Measurements from ENCODE around the gene HABP4.

DNA sequence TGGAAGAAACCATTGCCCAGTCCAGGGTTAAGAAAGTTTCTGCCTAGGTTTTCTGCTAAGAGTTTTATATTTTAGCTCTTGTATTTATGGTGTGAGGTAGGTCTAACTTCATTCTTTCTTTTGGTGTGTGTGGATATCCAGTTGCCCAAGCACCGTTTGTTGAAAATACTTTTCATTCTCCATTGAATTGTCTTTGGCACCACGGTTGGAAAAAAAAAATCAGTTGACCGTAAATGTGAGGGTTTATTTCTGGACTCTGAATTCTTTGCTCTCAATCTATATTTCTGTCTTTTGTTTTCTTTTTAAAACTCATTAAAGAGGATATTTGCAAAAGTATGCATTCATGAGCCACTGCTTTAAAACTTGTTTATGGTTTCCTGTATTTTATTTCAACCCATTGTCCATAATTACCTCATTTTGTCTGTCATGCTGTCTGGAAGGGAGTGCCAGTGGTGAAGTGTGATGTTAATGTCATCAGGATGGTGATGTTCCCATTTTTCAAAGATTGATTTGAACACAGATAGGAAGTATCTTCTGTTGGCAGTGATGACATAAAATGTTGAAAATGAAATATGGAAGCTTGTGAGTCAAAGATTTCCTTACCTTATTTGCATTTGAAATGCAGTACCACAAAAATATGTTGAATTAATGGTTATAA is 33.9 kb downstream of the HABP4 start:
- TF ChIP-seq, protein P1, sequence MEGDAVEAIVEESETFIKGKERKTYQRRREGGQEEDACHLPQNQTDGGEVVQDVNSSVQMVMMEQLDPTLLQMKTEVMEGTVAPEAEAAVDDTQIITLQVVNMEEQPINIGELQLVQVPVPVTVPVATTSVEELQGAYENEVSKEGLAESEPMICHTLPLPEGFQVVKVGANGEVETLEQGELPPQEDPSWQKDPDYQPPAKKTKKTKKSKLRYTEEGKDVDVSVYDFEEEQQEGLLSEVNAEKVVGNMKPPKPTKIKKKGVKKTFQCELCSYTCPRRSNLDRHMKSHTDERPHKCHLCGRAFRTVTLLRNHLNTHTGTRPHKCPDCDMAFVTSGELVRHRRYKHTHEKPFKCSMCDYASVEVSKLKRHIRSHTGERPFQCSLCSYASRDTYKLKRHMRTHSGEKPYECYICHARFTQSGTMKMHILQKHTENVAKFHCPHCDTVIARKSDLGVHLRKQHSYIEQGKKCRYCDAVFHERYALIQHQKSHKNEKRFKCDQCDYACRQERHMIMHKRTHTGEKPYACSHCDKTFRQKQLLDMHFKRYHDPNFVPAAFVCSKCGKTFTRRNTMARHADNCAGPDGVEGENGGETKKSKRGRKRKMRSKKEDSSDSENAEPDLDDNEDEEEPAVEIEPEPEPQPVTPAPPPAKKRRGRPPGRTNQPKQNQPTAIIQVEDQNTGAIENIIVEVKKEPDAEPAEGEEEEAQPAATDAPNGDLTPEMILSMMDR (IDR thresholded peaks at IDR 0.05) = no peak
- no peak for TF ChIP-seq POLR2A (IDR thresholded peaks at IDR 0.05)

Data from esophagus squamous epithelium (tissue), 4 donors.